K562 (cell line): Measurements from ENCODE around the gene BCL2L1. TPM values are rescaled to one million over a fixed set of nuclear protein-coding genes. Genes with fewer than 3 reads are reported as not detected.

Source experiments
- ATAC-seq: fragments of 200-7000 bp; cut with Tn5 transposase; 3 replicates; pipeline ENCODE4 v1.9.1; 2020; ENCODE audit warnings: moderate library complexity
- BruUV-seq: library from RNA; stranded (reverse); fragments of 400-500 nt; replicated peaks from 2 replicates; lab custom pipeline; 2021; lab: Mats Ljungman, UMichigan
- CTCF ChIA-PET: fragments of 300-600 bp; formaldehyde crosslinking; extraction: SDS; loops from one replicate; lab custom pipeline; 2021; ENCODE audit warnings: low intra/inter-chr PET ratio; lab: Yijun Ruan, JAX
- POLR2A ChIA-PET: fragments of 300-600, 350-650 bp; sonication (Branson Sonifier 250); formaldehyde crosslinking; extraction: SDS; loops from one replicate; lab custom pipeline; 2021; ENCODE audit warnings: antibody characterized with exemption, inconsistent platforms; lab: Yijun Ruan, JAX
- DNase-seq, 4 experiments: peaks; one replicate each; pipeline versions ENCODE4 v3.0.0 to v3.0.0-alpha.2; 2011 to 2018; ENCODE audit warnings: low spot score in 3 of 4, mixed read lengths in 3 of 4; ENCODE audit errors: extremely low read depth in 1 of 4
- FAIRE-seq: peaks from 2 replicates; lab custom pipeline; 2011; peaks lifted over from hg19 to GRCh38; lab: Jason Lieb, UNC
- H2AFZ ChIP-seq: 2 replicates; pipeline ENCODE4 v1.6.0; 2011; ENCODE audit warnings: low read depth, low read length, control low read depth, inconsistent platforms
- H3K27ac ChIP-seq: fragments of 200-600 bp; 3 replicates; pipeline ENCODE4 v1.8.0; 2011; ENCODE audit warnings: low read depth, mild to moderate bottlenecking, control low read depth, inconsistent platforms, low read length, moderate library complexity, mixed read lengths; ENCODE audit errors: extremely low read depth
- H3K27me3 ChIP-seq, 2 experiments: fragments of 300-600 bp in 1 of 2; 2 replicates in 1 of 2; 3 replicates in 1 of 2; pipeline versions ENCODE4 v1.6.0 to v1.8.0; 2011; ENCODE audit warnings: inconsistent platforms in 2 of 2, low read length in 2 of 2, mild to moderate bottlenecking in 1 of 2, mixed read lengths in 1 of 2, moderate library complexity in 1 of 2; ENCODE audit not compliant: control insufficient read depth in 2 of 2, insufficient read depth in 2 of 2
- H3K36me3 ChIP-seq: fragments of 300-600 bp; 3 replicates; pipeline ENCODE4 v1.8.0; 2011; ENCODE audit warnings: mild to moderate bottlenecking, low read length, inconsistent platforms; ENCODE audit not compliant: control insufficient read depth, insufficient read depth
- H3K4me1 ChIP-seq, 2 experiments: fragments of 200-600 bp in 1 of 2; replicated peaks in 1 of 2; 2 replicates in 1 of 2; 3 replicates in 1 of 2; pipeline versions ENCODE4 v1.5.1 to v1.8.0; 2011; ENCODE audit warnings: inconsistent platforms in 2 of 2, low read length in 2 of 2, mild to moderate bottlenecking in 1 of 2, mixed read lengths in 1 of 2, moderate library complexity in 1 of 2; ENCODE audit not compliant: control insufficient read depth in 2 of 2, insufficient read depth in 2 of 2
- H3K4me2 ChIP-seq: 2 replicates; pipeline ENCODE4 v1.6.1; 2011; ENCODE audit warnings: low read length, control low read depth, inconsistent platforms, mixed read lengths; ENCODE audit not compliant: insufficient read depth
- H3K4me3 ChIP-seq: fragments of 200-600 bp; sonication (generic), shearing (Covaris generic); 2 replicates; pipeline ENCODE4 v1.5.1; 2016; ENCODE audit warnings: control low read depth, inconsistent platforms
- H3K79me2 ChIP-seq: fragments of 200-600 bp; 3 replicates; pipeline ENCODE4 v1.8.0; 2011; ENCODE audit warnings: low read length, inconsistent platforms; ENCODE audit not compliant: control insufficient read depth, insufficient read depth
- H3K9ac ChIP-seq, 2 experiments: 2 replicates each; pipeline versions ENCODE4 v1.6.0 to v1.6.1; 2011; ENCODE audit warnings: low read depth in 2 of 2, low read length in 2 of 2, control low read depth in 1 of 2, inconsistent platforms in 1 of 2, mild to moderate bottlenecking in 1 of 2, mixed read lengths in 1 of 2; ENCODE audit not compliant: insufficient read depth in 1 of 2
- H3K9me1 ChIP-seq: one replicate; pipeline ENCODE4 v1.6.0; 2011; ENCODE audit warnings: inconsistent platforms, mild to moderate bottlenecking, low read length, moderate library complexity; ENCODE audit not compliant: control insufficient read depth, insufficient read depth
- H3K9me3 ChIP-seq: replicated peaks from 2 replicates; pipeline ENCODE4 v1.5.1; 2011; ENCODE audit warnings: low read depth, low read length, inconsistent platforms; ENCODE audit not compliant: control insufficient read depth, insufficient read depth
- H4K20me1 ChIP-seq: replicated peaks from 2 replicates; pipeline ENCODE4 v1.6.1; 2011; ENCODE audit warnings: low read length, inconsistent platforms, mixed read lengths; ENCODE audit not compliant: control insufficient read depth, insufficient read depth
- ARID2 ChIP-seq: fragments of 450-650 bp; IDR thresholded peaks from 2 replicates; pipeline ENCODE4 v1.6.1; 2017; ENCODE audit warnings: antibody characterized with exemption, mild to moderate bottlenecking
- CBFA2T3 ChIP-seq: fragments of 450-650 bp; IDR thresholded peaks from 2 replicates; pipeline ENCODE4 v1.6.1; 2017
- CTBP1 ChIP-seq: fragments of 450-650 bp; IDR thresholded peaks from 2 replicates; pipeline ENCODE4 v1.6.1; 2016; ENCODE audit warnings: borderline replicate concordance
- KLF13 ChIP-seq: fragments of 450-650 bp; IDR thresholded peaks from 2 replicates; pipeline ENCODE4 v1.6.1; 2016; ENCODE audit warnings: missing genetic modification characterization, low read depth, mild to moderate bottlenecking, missing compliant biosample characterization, moderate library complexity, borderline replicate concordance
- MXD1 ChIP-seq: fragments of 250-450 bp; sonication (Bioruptor Pico); IDR thresholded peaks from 2 replicates; pipeline ENCODE4 v1.8.0; 2021; ENCODE audit warnings: borderline replicate concordance, mild to moderate bottlenecking, moderate library complexity; ENCODE audit not compliant: poor library complexity, severe bottlenecking
- MXI1 ChIP-seq: IDR thresholded peaks from 2 replicates; pipeline ENCODE4 v1.6.1; 2011; ENCODE audit warnings: low read depth, mild to moderate bottlenecking, improper control_type of control experiment, low read length
- NONO ChIP-seq, 2 experiments: fragments of 200-400 bp in 1 of 2; fragments of 450-650 bp in 1 of 2; formaldehyde crosslinking in 1 of 2; IDR thresholded peaks; 2 replicates each; pipeline ENCODE4 v1.6.1; 2017; ENCODE audit warnings: low read depth in 2 of 2, mild to moderate bottlenecking in 2 of 2, moderate library complexity in 2 of 2, low read length in 1 of 2
- NR4A1 ChIP-seq, 2 experiments: fragments of 250-450 bp in 1 of 2; fragments of 450-650 bp in 1 of 2; sonication (Bioruptor Pico) in 1 of 2; IDR thresholded peaks; 2 replicates each; pipeline versions ENCODE4 v1.4.0 to v1.6.1; 2016 to 2020; ENCODE audit warnings: mild to moderate bottlenecking in 2 of 2, missing compliant biosample characterization in 1 of 2, missing genetic modification characterization in 1 of 2, moderate library complexity in 1 of 2
- RBM22 ChIP-seq: fragments of 200-400 bp; formaldehyde crosslinking; IDR thresholded peaks from 2 replicates; pipeline ENCODE4 v1.6.1; 2018; ENCODE audit warnings: low read length, low read depth; ENCODE audit not compliant: poor library complexity, severe bottlenecking
- SMAD2 ChIP-seq: fragments of 150-350 bp; IDR thresholded peaks from 2 replicates; pipeline ENCODE4 v1.6.1; 2014; ENCODE audit warnings: low read depth, mild to moderate bottlenecking, low read length
- SMAD3 ChIP-seq: fragments of 450-650 bp; formaldehyde crosslinking; conservative IDR thresholded peaks from 2 replicates; pipeline ENCODE4 v1.4.0; 2020; ENCODE audit warnings: mild to moderate bottlenecking
- SMARCA4 ChIP-seq: fragments of 450-650 bp; IDR thresholded peaks from 2 replicates; pipeline ENCODE4 v1.6.1; 2016
- SNAPC5 ChIP-seq: fragments of 250-450 bp; sonication (Bioruptor Pico); IDR thresholded peaks from 2 replicates; pipeline ENCODE4 v1.8.0; 2021; ENCODE audit warnings: moderate library complexity, mild to moderate bottlenecking, inconsistent platforms
- ZNF3 ChIP-seq: fragments of 250-450 bp; sonication (Bioruptor Pico); IDR thresholded peaks from 2 replicates; pipeline ENCODE4 v1.5.0; 2021; ENCODE audit warnings: mild to moderate bottlenecking, moderate library complexity
- ZNF324 ChIP-seq: fragments of 250-450 bp; sonication (Bioruptor Pico); IDR thresholded peaks from 2 replicates; pipeline ENCODE4 v1.4.0; 2020; ENCODE audit warnings: mild to moderate bottlenecking
- ZNF408 ChIP-seq: fragments of 250-450 bp; sonication (Bioruptor Pico); IDR thresholded peaks from 2 replicates; pipeline ENCODE4 v1.4.0; 2020; ENCODE audit warnings: low read depth, mild to moderate bottlenecking, moderate library complexity
- ZNF589 ChIP-seq: fragments of 200-800 bp; sonication (Bioruptor generic); IDR thresholded peaks from 2 replicates; pipeline ENCODE4 v1.6.1; 2016; ENCODE audit warnings: low read depth, missing genetic modification characterization, missing compliant biosample characterization
- WGBS: fragments of 100-300 bp; shearing (Covaris generic); methylation state at CpG from one replicate; pipeline ENCODE4 v1.1.6; 2016; ENCODE audit warnings: low coverage, mixed read lengths; ENCODE audit not compliant: insufficient coverage; ENCODE audit errors: missing lambda C conversion rate; 5-methylcytosine and 5-hydroxymethylcytosine counted together
- in situ Hi-C: fragments of 300-500 bp; cut with MboI; formaldehyde crosslinking; loops from 4 replicates; pipeline ENCODE4 v1.15.0; 2018; ENCODE audit warnings: inconsistent platforms, mixed read lengths
- intact Hi-C: fragments of 100-400 bp; cut with micrococcal nuclease; formaldehyde crosslinking; loops from 2 replicates; pipeline ENCODE4 v1.14.2; 2022
- polyA plus RNA-seq, 8 experiments: library from polyadenylated mRNA; depleted of rRNA in 4 of 8; stranded (reverse) in 5 of 8; unstranded in 3 of 8; fragments of >200 nt; fragmentation: Nextera tagmentation in 2 of 8; fragmentation: Illumina TruSeq in 1 of 8; extraction: Ambion mirVana in 2 of 8; extraction: Trizol in 1 of 8; gene quantifications; 2 replicates each; pipeline versions ENCODE4 v1.2.1 to v1.2.3, GENCODE V29; 2011 to 2014; ENCODE audit warnings: inconsistent platforms in 1 of 8, missing spikeins in 1 of 8
- total RNA-seq, 7 experiments: library from RNA; depleted of rRNA in 6 of 7; stranded (reverse); fragments of >200 nt in 6 of 7; fragmentation: Illumina TruSeq in 2 of 7; extraction: Trizol in 2 of 7; gene quantifications; 2 replicates each; pipeline versions ENCODE4 v1.2.1 to v1.2.3, GENCODE V29; 2011 to 2021; ENCODE audit warnings: low replicate concordance in 1 of 7

BCL2L1 gene
- total and polyA plus RNA-seq, 9 of the 15 experiments (the other 6 are each of a cell fraction or from before 2014, with no cell fraction given) = 3.3 to 182 (median 120) TPM

DNA sequence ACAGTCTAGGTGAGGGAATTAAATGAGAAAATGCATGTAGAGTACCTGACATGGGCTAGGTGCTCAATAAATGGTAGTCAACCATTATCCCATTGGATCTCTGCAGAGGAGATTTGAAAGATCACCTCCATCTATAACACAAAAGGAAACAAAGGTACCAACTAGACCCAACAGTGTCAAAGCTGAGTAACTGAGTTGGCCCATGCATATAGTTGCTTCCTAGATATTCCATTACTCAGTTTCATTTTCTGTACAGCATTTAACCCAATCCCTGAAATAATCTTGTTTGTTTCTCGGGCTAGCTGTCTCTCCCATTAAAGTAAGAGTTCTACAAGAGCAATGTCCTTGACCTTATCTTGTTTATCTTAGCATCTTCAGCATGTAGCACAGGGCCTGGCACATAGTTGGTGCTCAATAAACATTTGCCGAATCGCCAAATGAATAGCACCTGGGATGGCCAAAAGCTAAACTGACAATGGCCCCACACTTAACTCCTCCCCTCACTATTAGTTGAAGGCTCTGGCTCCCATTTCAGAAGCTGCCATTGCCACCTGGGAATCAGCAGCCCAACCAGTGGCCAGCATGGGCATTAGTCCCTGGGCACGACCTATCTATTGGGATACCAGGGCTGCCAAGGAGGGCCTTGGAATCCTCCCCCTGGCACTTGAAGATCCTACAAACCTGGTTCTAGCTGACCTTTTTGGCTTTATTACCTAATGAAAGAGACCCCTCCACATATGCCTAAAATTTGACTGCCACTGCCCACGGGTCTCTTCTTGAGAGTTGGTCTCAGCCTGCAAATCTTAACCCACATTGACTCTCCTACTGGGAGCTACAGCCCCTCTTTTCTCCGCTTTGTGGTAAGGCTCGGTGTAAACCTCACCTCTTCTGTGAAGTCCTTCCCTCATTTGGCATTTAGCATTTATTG, 22.6 kb downstream of the BCL2L1 start (continued):
- TF ChIP-seq MXD1 = no peak
- TF ChIP-seq SMAD3 (CRISPR knock-in tag) = no peak
- no peak for TF ChIP-seq RBM22
- TF ChIP-seq ZNF3 (CRISPR knock-in tag) = no peak
- no peak for TF ChIP-seq ZNF589 (CRISPR knock-in tag)

GRCh38 chr20:31698803-31699718, 23.6 kb downstream of the BCL2L1 start:
- no peak overlapping the region for H3K4me3 ChIP-seq
- POLR2A ChIA-PET = interaction anchor here (0.8 to 3.8 kb wide), 11 partner anchors 8 to 180 kb away, joined by 3 to 23 read pairs (median 4); no protein-coding TSS in a partner anchor
- BruUV-seq = no TSS peak
- TF ChIP-seq CBFA2T3 (0 out of 2 replicates have a peak, but pooled peaks have one; percentile 15), KLF13 (no peak), NR4A1 (CRISPR knock-in tag; IDR thresholded peaks at IDR 0.05) (no peak), NR4A1 (tag; IDR thresholded peaks at IDR 0.05) (no peak), SNAPC5 (no peak), ZNF324 (no peak), ZNF408 (no peak), SMAD2 (no peak), NONO (IDR thresholded peaks at IDR 0.05; ENCODE audit: low read depth in 2 of 2, low read length in 1 of 2) (no peak), SMARCA4 (peak; percentile 61; the same call in 1 of the 2 replicates), MXI1 (no peak), CTBP1 (peak; percentile 65; the same call in 1 of the 2 replicates), ARID2 (no peak)

More at GRCh38 chr20:31698803-31699718, 23.6 kb downstream of the BCL2L1 start:
- no peaks in the 10 kb centered on the region for H3K9me1 ChIP-seq
- intact Hi-C loops (no loop called here), in situ Hi-C loops (no loop called here)
- 51% methylated on average over 6 of the region's 6 CpGs for WGBS
- no peak overlapping the region for H2AFZ ChIP-seq
- H3K9me3 ChIP-seq = no peaks in the 10 kb centered on the region
- H3K4me1 ChIP-seq = peaks cover 27 to 60% of the 10 kb centered on the region in 2 experiments
- H3K9ac ChIP-seq = peak overlapping the region; percentile 35 to 46; a peak in 3 of 4 replicates
- peak overlapping the region; percentile 44 for H3K4me2 ChIP-seq
- ATAC-seq (peak; percentile 70), DNase-seq (peak in 2 of 4 experiments; percentile 57 to 75), FAIRE-seq (peak; percentile 78)
- H3K79me2 ChIP-seq = peaks cover 97% of the 10 kb centered on the region
- peak overlapping the region; percentile 51; the same call in 2 of the 3 replicates for H3K27ac ChIP-seq
- peaks cover 79% of the 10 kb centered on the region for H3K36me3 ChIP-seq
- CTCF ChIA-PET = interaction anchor here (0.7 kb wide), 1 partner anchor 954 kb away, joined by 3 read pairs; no protein-coding TSS in a partner anchor
- H3K27me3 ChIP-seq = no peaks in the 10 kb centered on the region
- H4K20me1 ChIP-seq = no peaks in the 10 kb centered on the region
